ENCODE measurements around the gene OR52E5.

Gene OR52E5

GRCh38 chr11:5892908-5893307, at the start of gene OR52E5:
TSS of gene OR52E5 (plus strand) at chr11:5893208. CDS start at chr11:5900777, 7,569 bp downstream.
- DNase-seq (ENCODE audit: insufficient read length, low spot score) (no peak), FAIRE-seq (no peak)
- TF ChIP-seq POLR2A (IDR thresholded peaks at IDR 0.05; ENCODE audit: low read depth, low read length) = no peak

GRCh38 chr11:5846701-5847100, 46.3 kb upstream of the OR52E5 start:
- DNase-seq (ENCODE audit: insufficient read length, low spot score) (no peak), FAIRE-seq (no peak)
- TF ChIP-seq POLR2A (IDR thresholded peaks at IDR 0.05; ENCODE audit: low read depth, low read length) = no peak

GRCh38 chr11:5847711-5848110, 45.3 kb upstream of the OR52E5 start:
- FAIRE-seq (no peak), DNase-seq (ENCODE audit: insufficient read length, low spot score) (no peak)
- TF ChIP-seq POLR2A (IDR thresholded peaks at IDR 0.05; ENCODE audit: low read depth, low read length) = no peak

- TF ChIP-seq POLR2A (IDR thresholded peaks at IDR 0.05; ENCODE audit: low read depth, low read length) = no peak
- DNase-seq (ENCODE audit: insufficient read length, low spot score) (no peak), FAIRE-seq (no peak)
Observed at GRCh38 chr11:5851002-5851401, 42.0 kb upstream of the OR52E5 start.

- no peak for FAIRE-seq
- no peak for TF ChIP-seq POLR2A (IDR thresholded peaks at IDR 0.05; ENCODE audit: low read depth, low read length)
Observed at GRCh38 chr11:5857590-5857989, 35.4 kb upstream of the OR52E5 start, which contains the start of gene OR52E8. TSS of gene OR52E8 (minus strand) at chr11:5857690. CDS start at chr11:5857690, 0 bp downstream.

GRCh38 chr11:5865826-5866225, 27.2 kb upstream of the OR52E5 start:
- no peak for DNase-seq (ENCODE audit: insufficient read length, low spot score)
- no peak for FAIRE-seq
- no peak for TF ChIP-seq POLR2A (IDR thresholded peaks at IDR 0.05; ENCODE audit: low read depth, low read length)

More at GRCh38 chr11:5857590-5857989, 35.4 kb upstream of the OR52E5 start, which contains the start of gene OR52E8:
- DNase-seq (ENCODE audit: insufficient read length, low spot score) = no peak

GRCh38 chr11:5878564-5878963, 14.4 kb upstream of the OR52E5 start:
- FAIRE-seq (no peak), DNase-seq (ENCODE audit: insufficient read length, low spot score) (no peak)
- TF ChIP-seq POLR2A (IDR thresholded peaks at IDR 0.05; ENCODE audit: low read depth, low read length) = no peak

GRCh38 chr11:5880329-5880728, 12.7 kb upstream of the OR52E5 start, which contains the start of gene OR52E4:
TSS of gene OR52E4 (plus strand) at chr11:5880629. CDS start at chr11:5884293, 3,664 bp downstream.
- no peak for DNase-seq (ENCODE audit: insufficient read length, low spot score)
- TF ChIP-seq POLR2A (IDR thresholded peaks at IDR 0.05; ENCODE audit: low read depth, low read length) = no peak
- FAIRE-seq = no peak

GRCh38 chr11:5881756-5882155, 11.3 kb upstream of the OR52E5 start:
- TF ChIP-seq POLR2A (IDR thresholded peaks at IDR 0.05; ENCODE audit: low read depth, low read length) = no peak
- DNase-seq (ENCODE audit: insufficient read length, low spot score) (no peak), FAIRE-seq (no peak)

- TF ChIP-seq POLR2A (IDR thresholded peaks at IDR 0.05; ENCODE audit: low read depth, low read length) = no peak
- no peak for FAIRE-seq
- DNase-seq (ENCODE audit: insufficient read length, low spot score) = no peak
Observed at GRCh38 chr11:5887172-5887571, 5.8 kb upstream of the OR52E5 start.

GRCh38 chr11:5887661-5888060, 5.3 kb upstream of the OR52E5 start:
- FAIRE-seq = no peak
- TF ChIP-seq POLR2A (IDR thresholded peaks at IDR 0.05; ENCODE audit: low read depth, low read length) = no peak
- DNase-seq (ENCODE audit: insufficient read length, low spot score) = no peak

GRCh38 chr11:5891216-5891800, 1.7 kb upstream of the OR52E5 start:
- FAIRE-seq = peak; percentile 50
- TF ChIP-seq POLR2A (IDR thresholded peaks at IDR 0.05; ENCODE audit: low read depth, low read length) = no peak
- no peak for DNase-seq (ENCODE audit: insufficient read length, low spot score)

- FAIRE-seq (no peak), DNase-seq (ENCODE audit: insufficient read length, low spot score) (no peak)
- TF ChIP-seq POLR2A (IDR thresholded peaks at IDR 0.05; ENCODE audit: low read depth, low read length) = no peak
Observed at GRCh38 chr11:5899534-5899933, 6.5 kb downstream of the OR52E5 start.

GRCh38 chr11:5910540-5910939, 17.5 kb downstream of the OR52E5 start:
- FAIRE-seq (no peak), DNase-seq (ENCODE audit: insufficient read length, low spot score) (no peak)
- TF ChIP-seq POLR2A (IDR thresholded peaks at IDR 0.05; ENCODE audit: low read depth, low read length) = no peak

- FAIRE-seq = peak; percentile 90
Observed at GRCh38 chr11:5922749-5923426, 29.9 kb downstream of the OR52E5 start.

More at GRCh38 chr11:5922749-5923426, 29.9 kb downstream of the OR52E5 start:
- TF ChIP-seq POLR2A (IDR thresholded peaks at IDR 0.05; ENCODE audit: low read depth, low read length) = no peak
- peak; percentile 33 for DNase-seq (ENCODE audit: insufficient read length, low spot score)
